ENCODE results near the gene C3orf20. TPM values are rescaled to one million over a fixed set of nuclear protein-coding genes. Genes with fewer than 3 reads are reported as not detected.

C3orf20 gene
- total and polyA plus RNA-seq, 4 experiments from 2014 or later, result 0.38 to 0.44 TPM; not detected in 2

GRCh38 chr3:14684447-14684846 lies 9.5 kb downstream of the C3orf20 start:
- Histone ChIP-seq H3K4me1 (ENCODE audit: insufficient read depth, low read length) (no peaks in the 10 kb centered on the region), H3K9me3 (ENCODE audit: control insufficient read depth in 1 of 2, low read length in 2 of 2) (no peaks in the 10 kb centered on the region), H3K27me3 (ENCODE audit: insufficient read depth, low read length) (no peaks in the 10 kb centered on the region), H3K27ac (ENCODE audit: low read depth, low read length) (no peak overlapping the region), H3K4me3 (ENCODE audit: low read length in 2 of 2) (no peak overlapping the region), H3K36me3 (ENCODE audit: insufficient read depth, low read length) (no peaks in the 10 kb centered on the region)
- H3K4me3 Mint-ChIP-seq, result no peak overlapping the region
- CTCF ChIA-PET (ENCODE audit: partially characterized antibody), result no interaction called here
- H3K27me3 Mint-ChIP-seq, result no peaks in the 10 kb centered on the region
- H3K4me1 Mint-ChIP-seq, result no peaks in the 10 kb centered on the region
- intact Hi-C loops (cut with micrococcal nuclease), result no loop called here
- peaks cover 0 to 11% of the 10 kb centered on the region in 2 donors for H3K36me3 Mint-ChIP-seq
- no peak overlapping the region for H3K27ac Mint-ChIP-seq
- DNase-seq, result no peak
- POLR2A ChIA-PET (ENCODE audit: partially characterized antibody), result interaction anchor here (1.2 kb wide), 1 partner anchor 33 kb away, joined by 3 read pairs; the partner anchor contains the start of gene CCDC174
- H3K9me3 Mint-ChIP-seq, result peaks cover 0 to 9% (median 4%) of the 10 kb centered on the region in 8 donors

GRCh38 chr3:14685179-14685578 lies 10.2 kb downstream of the C3orf20 start:
- DNase-seq, result no peak
- intact Hi-C loops (cut with micrococcal nuclease), result no loop called here
- CTCF ChIA-PET (ENCODE audit: partially characterized antibody), result no interaction called here

GRCh38 chr3:14687360-14687759 lies 12.4 kb downstream of the C3orf20 start:
- Mint-ChIP-seq H3K9me3 (no peaks in the 10 kb centered on the region), H3K4me1 (no peaks in the 10 kb centered on the region), H3K4me3 (no peak overlapping the region), H3K27ac (no peak overlapping the region), H3K27me3 (no peaks in the 10 kb centered on the region), H3K36me3 (peaks cover 0 to 7% of the 10 kb centered on the region in 2 donors)
- ChIA-PET POLR2A (ENCODE audit: partially characterized antibody) (no interaction called here), CTCF (ENCODE audit: partially characterized antibody) (no interaction called here)
- no peaks in the 10 kb centered on the region for H3K4me1 ChIP-seq (ENCODE audit: insufficient read depth, low read length)
- DNase-seq, result no peak
- intact Hi-C loops (cut with micrococcal nuclease), result no loop called here
- no peaks in the 10 kb centered on the region for H3K36me3 ChIP-seq (ENCODE audit: insufficient read depth, low read length)
- no peak overlapping the region for H3K4me3 ChIP-seq (ENCODE audit: low read length in 2 of 2)
- H3K27me3 ChIP-seq (ENCODE audit: insufficient read depth, low read length), result no peaks in the 10 kb centered on the region
- H3K27ac ChIP-seq (ENCODE audit: low read depth, low read length), result no peak overlapping the region
- no peaks in the 10 kb centered on the region for H3K9me3 ChIP-seq (ENCODE audit: control insufficient read depth in 1 of 2, low read length in 2 of 2)

More at GRCh38 chr3:14685179-14685578, 10.2 kb downstream of the C3orf20 start:
- Mint-ChIP-seq H3K4me1 (no peaks in the 10 kb centered on the region), H3K9me3 (peaks cover 0 to 4% (median 2%) of the 10 kb centered on the region in 8 donors), H3K27ac (no peak overlapping the region), H3K4me3 (no peak overlapping the region), H3K27me3 (no peaks in the 10 kb centered on the region), H3K36me3 (peaks cover 0 to 4% of the 10 kb centered on the region in 2 donors)
- Histone ChIP-seq H3K4me3 (ENCODE audit: low read length in 2 of 2) (no peak overlapping the region), H3K9me3 (ENCODE audit: control insufficient read depth in 1 of 2, low read length in 2 of 2) (no peaks in the 10 kb centered on the region), H3K36me3 (ENCODE audit: insufficient read depth, low read length) (no peaks in the 10 kb centered on the region), H3K27me3 (ENCODE audit: insufficient read depth, low read length) (no peaks in the 10 kb centered on the region), H3K27ac (ENCODE audit: low read depth, low read length) (no peak overlapping the region), H3K4me1 (ENCODE audit: insufficient read depth, low read length) (no peaks in the 10 kb centered on the region)
- POLR2A ChIA-PET (ENCODE audit: partially characterized antibody), result no interaction called here

- Histone ChIP-seq H3K36me3 (ENCODE audit: insufficient read depth, low read length) (no peaks in the 10 kb centered on the region), H3K4me3 (ENCODE audit: low read length in 2 of 2) (no peak overlapping the region), H3K9me3 (ENCODE audit: control insufficient read depth in 1 of 2, low read length in 2 of 2) (no peaks in the 10 kb centered on the region), H3K27ac (ENCODE audit: low read depth, low read length) (no peak overlapping the region), H3K4me1 (ENCODE audit: insufficient read depth, low read length) (no peaks in the 10 kb centered on the region), H3K27me3 (ENCODE audit: insufficient read depth, low read length) (no peaks in the 10 kb centered on the region)
- Mint-ChIP-seq H3K4me3 (no peak overlapping the region), H3K9me3 (peaks cover 0 to 5% (median under 1%) of the 10 kb centered on the region in 8 donors), H3K27ac (no peak overlapping the region), H3K36me3 (peaks cover 2 to 14% of the 10 kb centered on the region in 2 donors), H3K4me1 (no peaks in the 10 kb centered on the region), H3K27me3 (no peaks in the 10 kb centered on the region)
- ChIA-PET CTCF (ENCODE audit: partially characterized antibody) (no interaction called here), POLR2A (ENCODE audit: partially characterized antibody) (no interaction called here)
- intact Hi-C loops (cut with micrococcal nuclease), result no loop called here
- no peak for DNase-seq
These were observed 13.6 kb downstream of the C3orf20 start for GRCh38 chr3:14688525-14688924.

GRCh38 chr3:14689247-14689980 lies 14.5 kb downstream of the C3orf20 start:
- Mint-ChIP-seq H3K4me3 (no peak overlapping the region), H3K9me3 (peaks cover 0 to 8% (median 2%) of the 10 kb centered on the region in 8 donors), H3K27me3 (no peaks in the 10 kb centered on the region), H3K4me1 (no peaks in the 10 kb centered on the region), H3K36me3 (peaks cover 3 to 16% of the 10 kb centered on the region in 2 donors), H3K27ac (no peak overlapping the region)
- CTCF ChIA-PET (ENCODE audit: partially characterized antibody), result interaction anchor here (1.6 kb wide), 1 partner anchor 16 kb away, joined by 3 read pairs; no protein-coding TSS in a partner anchor
- Histone ChIP-seq H3K36me3 (ENCODE audit: insufficient read depth, low read length) (no peaks in the 10 kb centered on the region), H3K4me1 (ENCODE audit: insufficient read depth, low read length) (no peaks in the 10 kb centered on the region), H3K4me3 (ENCODE audit: low read length in 2 of 2) (no peak overlapping the region), H3K27ac (ENCODE audit: low read depth, low read length) (no peak overlapping the region), H3K27me3 (ENCODE audit: insufficient read depth, low read length) (no peaks in the 10 kb centered on the region), H3K9me3 (ENCODE audit: control insufficient read depth in 1 of 2, low read length in 2 of 2) (no peaks in the 10 kb centered on the region)
- intact Hi-C loops (cut with micrococcal nuclease), result no loop called here
- no peak for DNase-seq
- POLR2A ChIA-PET (ENCODE audit: partially characterized antibody), result no interaction called here

- Mint-ChIP-seq H3K27me3 (no peaks in the 10 kb centered on the region), H3K9me3 (peaks cover 0 to 8% (median 2%) of the 10 kb centered on the region in 8 donors), H3K36me3 (peaks cover 3 to 16% of the 10 kb centered on the region in 2 donors), H3K4me1 (no peaks in the 10 kb centered on the region), H3K4me3 (no peak overlapping the region), H3K27ac (no peak overlapping the region)
- POLR2A ChIA-PET (ENCODE audit: partially characterized antibody), result no interaction called here
- CTCF ChIA-PET (ENCODE audit: partially characterized antibody), result no interaction called here
- Histone ChIP-seq H3K27ac (ENCODE audit: low read depth, low read length) (no peak overlapping the region), H3K27me3 (ENCODE audit: insufficient read depth, low read length) (no peaks in the 10 kb centered on the region), H3K9me3 (ENCODE audit: control insufficient read depth in 1 of 2, low read length in 2 of 2) (no peaks in the 10 kb centered on the region), H3K36me3 (ENCODE audit: insufficient read depth, low read length) (no peaks in the 10 kb centered on the region), H3K4me1 (ENCODE audit: insufficient read depth, low read length) (no peaks in the 10 kb centered on the region), H3K4me3 (ENCODE audit: low read length in 2 of 2) (no peak overlapping the region)
- DNase-seq, result no peak
- intact Hi-C loops (cut with micrococcal nuclease), result no loop called here
These were observed 16.3 kb downstream of the C3orf20 start for GRCh38 chr3:14691239-14691638.

GRCh38 chr3:14691719-14692118 lies 16.8 kb downstream of the C3orf20 start:
- Histone ChIP-seq H3K27ac (ENCODE audit: low read depth, low read length) (no peak overlapping the region), H3K4me3 (ENCODE audit: low read length in 2 of 2) (no peak overlapping the region), H3K36me3 (ENCODE audit: insufficient read depth, low read length) (no peaks in the 10 kb centered on the region), H3K9me3 (ENCODE audit: control insufficient read depth in 1 of 2, low read length in 2 of 2) (no peaks in the 10 kb centered on the region), H3K4me1 (ENCODE audit: insufficient read depth, low read length) (no peaks in the 10 kb centered on the region), H3K27me3 (ENCODE audit: insufficient read depth, low read length) (no peaks in the 10 kb centered on the region)
- ChIA-PET POLR2A (ENCODE audit: partially characterized antibody) (no interaction called here), CTCF (ENCODE audit: partially characterized antibody) (no interaction called here)
- H3K4me3 Mint-ChIP-seq, result no peak overlapping the region
- H3K27me3 Mint-ChIP-seq, result no peaks in the 10 kb centered on the region
- peaks cover 0 to 8% (median 2%) of the 10 kb centered on the region in 8 donors for H3K9me3 Mint-ChIP-seq
- intact Hi-C loops (cut with micrococcal nuclease), result no loop called here
- H3K4me1 Mint-ChIP-seq, result no peaks in the 10 kb centered on the region
- no peak overlapping the region for H3K27ac Mint-ChIP-seq
- DNase-seq, result no peak
- peaks cover 3 to 16% of the 10 kb centered on the region in 2 donors for H3K36me3 Mint-ChIP-seq
